Right lobe of liver (tissue), 6 donors: ENCODE data around the gene ZYG11A. TPM values are rescaled to one million over a fixed set of nuclear protein-coding genes. Genes with fewer than 3 reads are reported as not detected.
A peak's percentile ranks its signal among the peaks of the same experiment; 100 is the strongest.

Source experiments
- ATAC-seq, 4 donors: fragments of 200-7000 bp; cut with Tn5 transposase; one replicate each; pipeline ENCODE4 v1.9.1; 2020; ENCODE audit warnings: mild to moderate bottlenecking in 4 of 4, moderate library complexity in 4 of 4
- DNase-seq, 3 donors: peaks; one replicate each; pipeline ENCODE4 v3.0.0-alpha.2; 2020
- H3K27ac ChIP-seq, 3 donors: fragments of 200-600 bp; one replicate each; pipeline ENCODE4 v1.8.0; 2022
- H3K27me3 ChIP-seq, 2 donors: fragments of 200-600 bp; one replicate each; pipeline ENCODE4 v1.8.0; 2022
- H3K36me3 ChIP-seq, 4 donors: fragments of 200-600 bp; sonication (generic) in 1 of 4; one replicate each; pipeline versions ENCODE4 v1.5.1 to v1.8.0; 2017 to 2022; ENCODE audit warnings: control low read depth in 1 of 4
- H3K4me1 ChIP-seq, 4 donors: fragments of 200-600 bp; sonication (generic) in 1 of 4; one replicate each; pipeline versions ENCODE4 v1.5.1 to v1.8.0; 2017 to 2022; ENCODE audit warnings: control low read depth in 1 of 4
- H3K4me3 ChIP-seq, 3 donors: fragments of 200-600 bp; one replicate each; pipeline ENCODE4 v1.8.0; 2022
- H3K9me3 ChIP-seq, 4 donors: fragments of 200-600 bp; sonication (generic) in 1 of 4; one replicate each; pipeline versions ENCODE4 v1.5.1 to v1.8.0; 2017 to 2022; ENCODE audit warnings: control low read depth in 1 of 4
- CTCF ChIP-seq, 4 donors: fragments of 200-600 bp in 3 of 4; fragments of 450-650 bp in 1 of 4; IDR thresholded peaks; one replicate each; pipeline versions ENCODE4 v1.5.1 to v1.8.0; 2016 to 2022; ENCODE audit warnings: antibody characterized with exemption in 4 of 4, mild to moderate bottlenecking in 2 of 4
- POLR2A ChIP-seq: fragments of 450-650 bp; IDR thresholded peaks from one replicate; pipeline ENCODE4 v1.6.1; 2017; ENCODE audit warnings: antibody characterized with exemption, mild to moderate bottlenecking
- WGBS: methylation state at CpG from one replicate; pipeline ENCODE4 v1.1.6; 2018; ENCODE audit warnings: low coverage, low lambda C conversion rate; ENCODE audit not compliant: insufficient coverage; ENCODE audit errors: missing lambda C conversion rate; 5-methylcytosine and 5-hydroxymethylcytosine counted together
- intact Hi-C, 2 donors: fragments of 100-400 bp; cut with DNase I; formaldehyde crosslinking; loops; one replicate each; pipeline versions ENCODE4 v1.11.2 to v1.14.1; 2022
- total RNA-seq, 6 experiments: library from RNA; depleted of rRNA in 2 of 6; stranded (reverse); fragments of >200 nt in 2 of 6; fragmentation: NEBNext Ultra II Directional in 3 of 6; extraction: Animal tissue kit (Norgen Biotek cat#: 25700) in 3 of 6; gene quantifications; one replicate each; pipeline versions ENCODE4 v1.1.0 to v1.2.4, GENCODE V29; 2016 to 2023
- donor health status: DM: no; HTN: yes; CAD: no.
- donor health status: DM: no; HTN: no; CAD: no.
- donor health status: DM: no; HTN: no; CAD: no.
- donor health status: DM: no; HTN: yes; CAD: no.
- donor health status: DM: no; HTN: yes; CAD: no.

ZYG11A gene
- total RNA-seq, 6 experiments from 2014 or later, result 0.22 to 1.5 (median 1.0) TPM

- H3K4me3 ChIP-seq, result peak overlapping the region in 2 of 3 donors; percentile 36 to 46
- H3K27ac ChIP-seq, result peak overlapping the region; percentile 67 to 97 (median 91)
- no peaks in the 10 kb centered on the region for H3K9me3 ChIP-seq
- ATAC-seq (peak in 1 of 4 donors; percentile 9), DNase-seq (no peak)
- peaks cover 0 to 95% (median 35%) of the 10 kb centered on the region in 4 donors for H3K4me1 ChIP-seq
- no peaks in the 10 kb centered on the region for H3K27me3 ChIP-seq
- intact Hi-C loops, result loop anchor here in 1 of 2 donors (10.0 kb wide), 1 partner anchor 273 kb away; no protein-coding TSS in a partner anchor
- 76% methylated on average over 4 of the region's 10 CpGs for WGBS
- H3K36me3 ChIP-seq, result peaks cover 0 to 9% (median 0%) of the 10 kb centered on the region in 4 donors
- TF ChIP-seq POLR2A (no peak), CTCF (IDR thresholded peaks at IDR 0.05) (no peak)
These were observed 69.0 kb downstream of the ZYG11A start for GRCh38 chr1:52911541-52911940.

GRCh38 chr1:52913014-52913413, 70.5 kb downstream of the ZYG11A start:
- Histone ChIP-seq H3K27me3 (no peaks in the 10 kb centered on the region), H3K27ac (peak overlapping the region; percentile 46 to 97 (median 91)), H3K4me3 (peak overlapping the region in 2 of 3 donors; percentile 36 to 46), H3K36me3 (peaks cover 0 to 9% (median 0%) of the 10 kb centered on the region in 4 donors), H3K4me1 (peaks cover 0 to 95% (median 34%) of the 10 kb centered on the region in 4 donors), H3K9me3 (no peaks in the 10 kb centered on the region)
- peak; percentile 44 for TF ChIP-seq POLR2A
- TF ChIP-seq CTCF (IDR thresholded peaks at IDR 0.05), result no peak
- DNase-seq (peak in 1 of 3 donors; percentile 67), ATAC-seq (peak; percentile 35 to 53 (median 45))
- intact Hi-C loops, result loop anchor here in 1 of 2 donors (10.0 kb wide), 1 partner anchor 272 kb away; no protein-coding TSS in a partner anchor
- whole genome bisulfite sequencing, result 28% methylated on average over 3 of the region's 3 CpGs

- intact Hi-C loops, result loop anchor here in 1 of 2 donors (10.0 kb wide), 1 partner anchor 271 kb away; no protein-coding TSS in a partner anchor
These were observed 71.0 kb downstream of the ZYG11A start for GRCh38 chr1:52913537-52913936.

GRCh38 chr1:52914463-52914862, 71.9 kb downstream of the ZYG11A start:
- Histone ChIP-seq H3K4me1 (peaks cover 0 to 95% (median 33%) of the 10 kb centered on the region in 4 donors), H3K27me3 (no peaks in the 10 kb centered on the region), H3K27ac (peak overlapping the region in 2 of 3 donors; percentile 91 to 97), H3K4me3 (no peak overlapping the region), H3K9me3 (no peaks in the 10 kb centered on the region), H3K36me3 (peaks cover 0 to 5% (median 0%) of the 10 kb centered on the region in 4 donors)
- TF ChIP-seq CTCF (IDR thresholded peaks at IDR 0.05) (no peak), POLR2A (no peak)
- WGBS, result 86% methylated on average over 2 of the region's 5 CpGs
- ATAC-seq (peak in 1 of 4 donors; percentile 20), DNase-seq (peak in 1 of 3 donors; percentile 63)
- intact Hi-C loops, result loop anchor here in 1 of 2 donors (10.0 kb wide), 1 partner anchor 270 kb away; no protein-coding TSS in a partner anchor

More at GRCh38 chr1:52913537-52913936, 71.0 kb downstream of the ZYG11A start:
- H3K27ac ChIP-seq, result peak overlapping the region in 2 of 3 donors; percentile 91 to 97
- H3K4me1 ChIP-seq, result peaks cover 0 to 95% (median 32%) of the 10 kb centered on the region in 4 donors
- ATAC-seq (peak; percentile 18 to 62 (median 36)), DNase-seq (peak; percentile 57 to 89 (median 69))
- TF ChIP-seq POLR2A (no peak), CTCF (IDR thresholded peaks at IDR 0.05) (peak; percentile 9 to 37 (median 18))
- peak overlapping the region in 1 of 3 donors; percentile 46 for H3K4me3 ChIP-seq
- no peaks in the 10 kb centered on the region for H3K27me3 ChIP-seq
- H3K36me3 ChIP-seq, result peaks cover 0 to 6% (median 0%) of the 10 kb centered on the region in 4 donors
- H3K9me3 ChIP-seq, result no peaks in the 10 kb centered on the region
- 28% methylated on average over 8 of the region's 8 CpGs for WGBS
